Fibroblast of mammary gland (primary cell): ENCODE data around the gene FBXL7.

Source experiments
- DNase-seq: peaks from one replicate; pipeline ENCODE4 v3.0.0-alpha.2; 2010; ENCODE audit warnings: low read depth
- H3K4me3 ChIP-seq: 2 replicates; pipeline ENCODE4 v1.5.1; 2011; ENCODE audit warnings: low read depth, mild to moderate bottlenecking, low read length, moderate library complexity; ENCODE audit not compliant: control insufficient read depth
- TF ChIP-seq, protein P1 (sequence below): conservative IDR thresholded peaks from 2 replicates; pipeline ENCODE4 v1.5.1; 2011; ENCODE audit warnings: low read depth, low read length, inconsistent platforms; ENCODE audit not compliant: control insufficient read depth, insufficient read depth

The FBXL7 gene

DNA sequence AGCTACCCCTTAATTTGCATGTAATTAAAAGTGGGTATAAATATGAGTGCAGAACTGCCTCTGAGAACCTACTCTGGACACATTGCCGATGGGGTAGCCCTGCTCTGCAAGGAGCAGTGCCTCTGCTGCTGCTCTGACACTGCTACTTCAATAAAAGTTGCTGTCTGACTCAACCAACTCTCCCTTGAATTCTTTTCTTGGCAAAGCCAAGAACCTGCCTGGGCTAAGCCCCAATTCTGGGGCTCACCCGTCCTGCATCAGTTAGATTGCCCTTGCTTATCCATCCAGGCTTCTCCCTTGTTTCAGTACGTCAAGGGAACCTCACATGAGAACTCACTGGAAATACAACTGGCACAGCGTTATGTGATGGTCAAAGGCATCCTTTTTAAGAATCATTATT, 44.1 kb downstream of the FBXL7 start:
- TF ChIP-seq, protein P1, sequence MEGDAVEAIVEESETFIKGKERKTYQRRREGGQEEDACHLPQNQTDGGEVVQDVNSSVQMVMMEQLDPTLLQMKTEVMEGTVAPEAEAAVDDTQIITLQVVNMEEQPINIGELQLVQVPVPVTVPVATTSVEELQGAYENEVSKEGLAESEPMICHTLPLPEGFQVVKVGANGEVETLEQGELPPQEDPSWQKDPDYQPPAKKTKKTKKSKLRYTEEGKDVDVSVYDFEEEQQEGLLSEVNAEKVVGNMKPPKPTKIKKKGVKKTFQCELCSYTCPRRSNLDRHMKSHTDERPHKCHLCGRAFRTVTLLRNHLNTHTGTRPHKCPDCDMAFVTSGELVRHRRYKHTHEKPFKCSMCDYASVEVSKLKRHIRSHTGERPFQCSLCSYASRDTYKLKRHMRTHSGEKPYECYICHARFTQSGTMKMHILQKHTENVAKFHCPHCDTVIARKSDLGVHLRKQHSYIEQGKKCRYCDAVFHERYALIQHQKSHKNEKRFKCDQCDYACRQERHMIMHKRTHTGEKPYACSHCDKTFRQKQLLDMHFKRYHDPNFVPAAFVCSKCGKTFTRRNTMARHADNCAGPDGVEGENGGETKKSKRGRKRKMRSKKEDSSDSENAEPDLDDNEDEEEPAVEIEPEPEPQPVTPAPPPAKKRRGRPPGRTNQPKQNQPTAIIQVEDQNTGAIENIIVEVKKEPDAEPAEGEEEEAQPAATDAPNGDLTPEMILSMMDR = no peak
- peak; percentile 24 for DNase-seq
- no peak overlapping the region for H3K4me3 ChIP-seq

DNA sequence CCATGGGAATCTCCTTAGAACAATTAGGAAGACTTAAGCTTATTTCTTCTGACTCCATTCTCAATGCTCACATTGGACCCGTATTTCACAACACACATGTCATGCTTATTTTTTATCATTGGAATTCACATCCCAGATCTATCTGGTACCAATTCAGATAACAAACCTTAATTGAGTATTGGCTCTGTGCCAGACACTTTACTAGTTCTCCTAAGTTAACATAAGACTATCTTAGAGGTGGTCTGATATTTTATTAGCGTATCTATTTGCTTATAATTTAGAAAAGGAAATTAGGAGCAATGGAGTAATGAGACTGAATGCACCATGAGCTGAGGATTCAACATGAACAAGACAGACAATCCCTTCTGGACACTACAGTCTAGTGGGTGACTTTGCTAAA, 45.1 kb downstream of the FBXL7 start:
- DNase-seq = no peak
- TF ChIP-seq, protein P1 = no peak
- no peak overlapping the region for H3K4me3 ChIP-seq

DNA sequence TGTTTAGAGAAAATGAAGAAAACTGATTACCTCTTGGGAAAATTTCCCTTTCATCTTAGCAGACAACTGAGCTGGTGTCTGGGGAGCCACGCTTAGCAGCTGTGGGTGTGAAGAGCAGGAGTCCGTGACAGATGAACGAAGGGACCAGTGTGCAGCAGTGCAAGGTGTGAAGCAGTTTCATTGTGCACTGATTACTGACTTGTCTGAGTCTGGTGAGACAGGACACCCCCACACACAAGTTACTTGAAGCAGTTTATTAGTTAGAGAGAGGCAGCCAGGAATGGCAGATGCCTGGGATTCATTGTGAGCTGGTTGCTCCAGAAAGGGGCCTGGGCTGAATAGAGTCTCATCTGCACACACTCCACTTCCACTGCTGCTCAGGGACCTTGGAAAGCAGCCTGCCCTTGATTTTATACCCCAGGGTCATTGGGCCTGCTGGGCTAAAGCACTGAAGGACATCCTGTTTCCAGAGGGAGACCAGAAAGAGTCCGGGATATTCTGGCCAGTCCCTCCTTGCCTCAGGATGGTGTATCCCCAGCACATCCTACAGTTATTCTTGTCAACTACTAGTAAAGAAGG, 47.4 kb downstream of the FBXL7 start:
- TF ChIP-seq, protein P1 = no peak
- DNase-seq = no peak
- H3K4me3 ChIP-seq = no peak overlapping the region

DNA sequence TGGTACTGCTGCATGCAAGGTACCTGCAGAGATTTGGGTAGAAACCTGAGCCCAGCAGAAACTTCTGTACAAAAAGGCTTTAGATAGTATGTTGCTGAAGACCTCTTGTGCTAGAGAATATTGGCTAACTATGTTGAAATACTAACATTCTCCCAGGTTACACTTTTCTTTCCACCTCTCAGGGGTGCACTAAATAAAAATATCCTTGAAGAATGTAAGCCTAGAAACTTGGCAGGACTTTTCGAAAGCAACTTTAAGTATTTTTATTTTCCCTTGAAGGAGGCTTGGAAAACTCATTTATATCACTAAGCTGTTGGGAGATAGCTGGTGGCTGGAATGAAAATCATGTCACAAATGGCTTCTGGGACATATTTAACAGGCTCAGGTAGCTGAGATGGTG, 50.0 kb downstream of the FBXL7 start:
- no peak for DNase-seq
- TF ChIP-seq, protein P1 = no peak
- no peak overlapping the region for H3K4me3 ChIP-seq

DNA sequence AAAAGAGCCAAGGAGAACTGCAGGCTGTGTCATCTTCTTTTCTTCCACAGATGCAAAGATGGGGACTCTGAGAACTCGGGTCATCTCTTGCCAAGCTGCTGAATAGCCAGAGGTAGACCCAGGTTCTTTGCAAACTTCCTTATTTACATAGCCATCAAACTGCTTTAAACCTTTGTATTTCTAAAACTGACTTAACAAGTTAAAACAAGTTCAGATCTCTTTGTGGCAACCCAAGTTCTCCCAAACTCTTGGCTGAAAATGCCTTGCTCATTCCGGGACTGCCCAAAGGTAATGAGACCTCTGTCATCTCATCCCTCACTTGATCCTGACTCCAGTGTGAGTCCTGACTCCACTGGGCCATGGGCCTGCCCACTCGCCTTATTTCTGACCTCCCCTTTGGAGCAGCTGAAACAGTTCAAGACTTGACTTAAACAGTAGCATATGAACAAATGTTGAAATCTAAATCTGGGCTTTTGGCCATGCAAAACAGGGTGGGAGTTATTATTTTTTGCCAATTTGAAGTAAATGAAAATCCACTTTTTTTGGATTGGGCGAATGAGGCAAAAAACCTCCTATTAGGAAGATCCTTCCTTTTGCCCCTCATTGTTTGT, 50.6 kb downstream of the FBXL7 start:
- TF ChIP-seq, protein P1 = no peak
- peak; percentile 53 for DNase-seq
- H3K4me3 ChIP-seq = no peak overlapping the region

DNA sequence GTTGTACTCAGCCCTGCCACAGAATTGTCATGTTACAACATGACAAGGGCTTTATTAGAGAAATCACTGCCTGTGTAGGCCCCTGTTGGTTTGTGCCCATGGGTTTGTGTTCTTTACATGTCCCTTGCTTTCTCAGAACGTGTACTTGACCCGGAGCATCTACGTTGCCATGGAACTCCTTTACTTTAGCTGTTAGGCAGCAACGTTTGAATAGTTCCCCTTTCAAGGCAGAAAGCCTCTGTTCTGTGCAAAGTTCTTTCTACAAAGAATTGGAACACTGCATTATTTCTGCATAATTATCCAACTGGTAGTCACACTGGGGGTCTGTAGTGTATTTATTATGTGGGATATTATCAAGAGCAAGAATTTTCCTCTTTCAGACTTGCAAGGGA, 51.1 kb downstream of the FBXL7 start:
- no peak for DNase-seq
- no peak overlapping the region for H3K4me3 ChIP-seq
- TF ChIP-seq, protein P1 = no peak
